Tibial nerve (tissue), 3 donors: Measurements from ENCODE around the gene RPRD2.

ENCODE experiments used
- POLR2A ChIP-seq, 2 donors: fragments of 450-650 bp; IDR thresholded peaks; one replicate each; pipeline ENCODE4 v1.6.1; 2017; ENCODE audit warnings: antibody characterized with exemption in 2 of 2, mild to moderate bottlenecking in 2 of 2, moderate library complexity in 2 of 2
- TF ChIP-seq, protein P1 (sequence below), 5 experiments: fragments of 200-600 bp in 3 of 5; fragments of 450-650 bp in 2 of 5; sonication (generic) in 3 of 5; IDR thresholded peaks; one replicate each; pipeline ENCODE4 v1.5.1; 2016 to 2019; ENCODE audit warnings: antibody characterized with exemption in 5 of 5, mild to moderate bottlenecking in 3 of 5, moderate library complexity in 2 of 5

DNA sequence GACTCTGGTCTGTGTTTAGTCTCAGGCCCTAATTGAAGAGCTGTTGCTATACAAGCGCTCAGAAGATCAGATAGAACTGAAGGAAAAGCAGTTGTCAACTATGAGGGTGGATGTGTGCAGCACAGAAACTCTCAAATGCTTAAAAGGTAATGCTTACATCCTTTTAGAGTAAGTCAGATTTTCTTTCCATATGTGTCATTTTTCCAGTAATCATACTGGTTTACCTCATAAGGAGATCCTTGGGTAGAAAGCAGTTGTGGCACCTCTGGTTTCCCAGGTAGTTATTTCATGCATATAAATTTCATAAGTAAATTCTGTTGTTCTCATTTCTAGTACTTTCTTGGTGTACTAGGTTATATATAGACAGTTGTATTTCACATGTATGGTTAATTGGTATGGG lies 80.3 kb downstream of the RPRD2 start:
- TF ChIP-seq, protein P1, sequence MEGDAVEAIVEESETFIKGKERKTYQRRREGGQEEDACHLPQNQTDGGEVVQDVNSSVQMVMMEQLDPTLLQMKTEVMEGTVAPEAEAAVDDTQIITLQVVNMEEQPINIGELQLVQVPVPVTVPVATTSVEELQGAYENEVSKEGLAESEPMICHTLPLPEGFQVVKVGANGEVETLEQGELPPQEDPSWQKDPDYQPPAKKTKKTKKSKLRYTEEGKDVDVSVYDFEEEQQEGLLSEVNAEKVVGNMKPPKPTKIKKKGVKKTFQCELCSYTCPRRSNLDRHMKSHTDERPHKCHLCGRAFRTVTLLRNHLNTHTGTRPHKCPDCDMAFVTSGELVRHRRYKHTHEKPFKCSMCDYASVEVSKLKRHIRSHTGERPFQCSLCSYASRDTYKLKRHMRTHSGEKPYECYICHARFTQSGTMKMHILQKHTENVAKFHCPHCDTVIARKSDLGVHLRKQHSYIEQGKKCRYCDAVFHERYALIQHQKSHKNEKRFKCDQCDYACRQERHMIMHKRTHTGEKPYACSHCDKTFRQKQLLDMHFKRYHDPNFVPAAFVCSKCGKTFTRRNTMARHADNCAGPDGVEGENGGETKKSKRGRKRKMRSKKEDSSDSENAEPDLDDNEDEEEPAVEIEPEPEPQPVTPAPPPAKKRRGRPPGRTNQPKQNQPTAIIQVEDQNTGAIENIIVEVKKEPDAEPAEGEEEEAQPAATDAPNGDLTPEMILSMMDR (IDR thresholded peaks at IDR 0.05) = no peak
- TF ChIP-seq POLR2A (IDR thresholded peaks at IDR 0.05) = no peak
